ENCODE data around the gene SATL1.

DNA sequence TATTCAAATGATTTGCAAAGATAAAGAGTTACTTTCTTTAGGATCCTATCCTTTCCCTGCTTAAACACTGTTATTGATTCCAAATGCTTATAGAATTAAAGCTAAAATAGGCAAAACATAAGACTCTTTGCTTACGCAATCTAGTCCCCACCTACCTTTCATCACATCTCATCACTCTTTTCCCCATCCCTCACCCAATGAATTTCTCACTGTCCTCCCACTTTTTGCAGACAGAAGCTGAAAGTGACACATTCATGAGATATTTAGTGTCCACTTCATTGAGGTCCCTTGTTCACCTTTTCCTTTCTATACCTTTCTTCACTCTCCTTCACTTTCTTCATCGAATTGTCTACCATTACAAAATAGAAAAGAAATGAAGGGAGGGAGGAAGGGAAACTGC, 424 bp downstream of the SATL1 start:
- TF ChIP-seq JUN (IDR thresholded peaks at IDR 0.05; ENCODE audit: borderline replicate concordance, low read depth, low read length): no peak
- TF ChIP-seq JUN (CRISPR knock-in tag; IDR thresholded peaks at IDR 0.05; ENCODE audit: borderline replicate concordance): no peak
- no peak for TF ChIP-seq FOXK1 (CRISPR knock-in tag; IDR thresholded peaks at IDR 0.05; ENCODE audit: borderline replicate concordance)
- no peak for TF ChIP-seq MTA2 (IDR thresholded peaks at IDR 0.05; ENCODE audit: low read depth)

Data from K562 (cell line).